Measurements from ENCODE around the gene CABP7. TPM values are rescaled to one million over a fixed set of nuclear protein-coding genes. Genes with fewer than 3 reads are reported as not detected.

CABP7 gene
- total and polyA plus RNA-seq, 2 of the 8 experiments (the other 6 are each of a cell fraction or from before 2014, with no cell fraction given) = 0.20 to 0.36 TPM

- 3% methylated on average over 32 of the region's 32 CpGs; no CpG with 5 or more reads in 1 of the 2 experiments for WGBS, 2 experiments (ENCODE audit: extremely low coverage in 1 of 2, insufficient coverage in 1 of 2, insufficient read length in 1 of 2, insufficient replicate concordance in 2 of 2, low coverage in 1 of 2, low lambda C conversion rate in 2 of 2, missing lambda C conversion rate in 1 of 2)
Observed at GRCh38 chr22:29766632-29767170, 46.9 kb downstream of the CABP7 start, which contains the start of gene ZMAT5. Gene ZMAT5, minus strand, starts transcription at chr22:29767007. Its CDS starts 18,463 bp downstream, at chr22:29748544.

More at GRCh38 chr22:29766632-29767170, 46.9 kb downstream of the CABP7 start, which contains the start of gene ZMAT5:
- Histone ChIP-seq H3K79me2 (ENCODE audit: control insufficient read depth in 1 of 2, insufficient read depth in 2 of 2, low read length in 2 of 2) (peaks cover 4 to 13% of the 10 kb centered on the region in 2 experiments; a peak in 2 of 4 replicates), H3K18ac (ENCODE audit: extremely low read depth, low read length) (peak within 1 kb of the TSS; percentile 65), H3K56ac (replicated peaks; ENCODE audit: insufficient read length, low read depth, low read length) (peak within 1 kb of the TSS; percentile 21), H3K27me3 (replicated peaks in 1 of 4; ENCODE audit: control insufficient read depth in 3 of 4, extremely low read depth in 1 of 4, insufficient read depth in 3 of 4, low read length in 3 of 4) (no peaks in the 10 kb centered on the region), H3K36me3 (ENCODE audit: control insufficient read depth in 2 of 4, insufficient read depth in 4 of 4, low read length in 3 of 4) (peaks cover 3 to 13% (median 6%) of the 10 kb centered on the region in 4 experiments; a peak in 6 of 8 replicates), H4K8ac (ENCODE audit: extremely low read depth, insufficient read depth, low read length) (peak within 1 kb of the TSS; percentile 97; the same call in 1 of the 2 replicates), H4K5ac (ENCODE audit: insufficient read length, low read depth, low read length) (peak within 1 kb of the TSS; percentile 97), H3K79me1 (ENCODE audit: low read depth, low read length) (peaks cover 5% of the 10 kb centered on the region), H3K27ac (ENCODE audit: low read depth, low read length) (peak within 1 kb of the TSS; percentile 91), H3K9me3 (ENCODE audit: insufficient read depth in 2 of 2, low read depth in 1 of 2, low read length in 1 of 2) (no peaks in the 10 kb centered on the region), H2BK15ac (ENCODE audit: low read length) (peak within 1 kb of the TSS; percentile 67; the same call in 1 of the 2 replicates), H3K23me2 (ENCODE audit: low read depth, low read length) (peaks cover 3% of the 10 kb centered on the region; the same call in 1 of the 2 replicates), H4K91ac (replicated peaks; ENCODE audit: insufficient read length, low read length) (peak within 1 kb of the TSS; percentile 62), H3K4me3 (ENCODE audit: extremely low read depth in 1 of 4, insufficient read depth in 2 of 4, low read depth in 3 of 4, low read length in 4 of 4) (peak within 1 kb of the TSS; percentile 78 to 99 (median 92)), H4K20me1 (replicated peaks in 1 of 2; ENCODE audit: control insufficient read depth in 1 of 2, insufficient read depth in 2 of 2, low read length in 2 of 2) (peaks cover 0 to 3% of the 10 kb centered on the region in 2 experiments), H2BK5ac (ENCODE audit: low read depth, low read length) (peak within 1 kb of the TSS; percentile 95), H3K23ac (ENCODE audit: insufficient read length) (no peak within 1 kb of the TSS), H3K4me2 (ENCODE audit: insufficient read depth in 1 of 2, low read depth in 2 of 2, low read length in 2 of 2) (peak within 1 kb of the TSS; percentile 77 to 90), H3K4ac (replicated peaks; ENCODE audit: insufficient read length, low read depth, low read length) (peak within 1 kb of the TSS; percentile 33), H2BK20ac (ENCODE audit: low read length) (no peak within 1 kb of the TSS), H3K9ac (replicated peaks in 1 of 4; ENCODE audit: extremely low read depth in 1 of 4, low read depth in 3 of 4, low read length in 3 of 4) (peak within 1 kb of the TSS; percentile 76 to 98 (median 94)), H2AK5ac (ENCODE audit: low read depth, low read length) (no peak within 1 kb of the TSS), H2AFZ (ENCODE audit: low read length) (peak within 1 kb of the TSS; percentile 99), H2BK12ac (ENCODE audit: low read depth, low read length) (peak within 1 kb of the TSS; percentile 51; the same call in 1 of the 2 replicates), H3K14ac (ENCODE audit: insufficient read length) (no peak within 1 kb of the TSS), H3K4me1 (replicated peaks in 1 of 4; ENCODE audit: control insufficient read depth in 3 of 4, insufficient read depth in 4 of 4, low read length in 3 of 4) (peaks cover 3 to 5% (median 4%) of the 10 kb centered on the region in 4 experiments; a peak in 6 of 7 replicates), H2BK120ac (replicated peaks; ENCODE audit: low read depth, low read length) (no peak within 1 kb of the TSS)
- peak; percentile 91 to 92 for DNase-seq (ENCODE audit: low read depth in 1 of 2, low spot score in 2 of 2)
- POLR2A ChIA-PET (ENCODE audit: partially characterized antibody) = interaction anchor here (0.6 to 1.5 kb wide), 9 partner anchors 9 to 228 kb away, joined by 3 to 6 read pairs (median 3); no protein-coding TSS in a partner anchor
- peak; percentile 92 for FAIRE-seq
- CTCF ChIA-PET (ENCODE audit: partially characterized antibody) = interaction anchor here (1.0 to 2.9 kb wide), 4 partner anchors 8 to 239 kb away, joined by 3 to 12 read pairs (median 6); no protein-coding TSS in a partner anchor

All from H1 (cell line).